HG02981 (cell line): Measurements from ENCODE around the gene ANK2.

Source experiments
- ATAC-seq: cut with Tn5 transposase; IDR thresholded peaks from one replicate; pipeline ENCODE4 v1.9.1; 2021; ENCODE audit warnings: mild to moderate bottlenecking, moderate library complexity; ENCODE audit not compliant: unreplicated experiment

The ANK2 gene

GRCh38 chr4:113273721-113274220, 224.3 kb downstream of the ANK2 start:
- ATAC-seq: no peak

DNA sequence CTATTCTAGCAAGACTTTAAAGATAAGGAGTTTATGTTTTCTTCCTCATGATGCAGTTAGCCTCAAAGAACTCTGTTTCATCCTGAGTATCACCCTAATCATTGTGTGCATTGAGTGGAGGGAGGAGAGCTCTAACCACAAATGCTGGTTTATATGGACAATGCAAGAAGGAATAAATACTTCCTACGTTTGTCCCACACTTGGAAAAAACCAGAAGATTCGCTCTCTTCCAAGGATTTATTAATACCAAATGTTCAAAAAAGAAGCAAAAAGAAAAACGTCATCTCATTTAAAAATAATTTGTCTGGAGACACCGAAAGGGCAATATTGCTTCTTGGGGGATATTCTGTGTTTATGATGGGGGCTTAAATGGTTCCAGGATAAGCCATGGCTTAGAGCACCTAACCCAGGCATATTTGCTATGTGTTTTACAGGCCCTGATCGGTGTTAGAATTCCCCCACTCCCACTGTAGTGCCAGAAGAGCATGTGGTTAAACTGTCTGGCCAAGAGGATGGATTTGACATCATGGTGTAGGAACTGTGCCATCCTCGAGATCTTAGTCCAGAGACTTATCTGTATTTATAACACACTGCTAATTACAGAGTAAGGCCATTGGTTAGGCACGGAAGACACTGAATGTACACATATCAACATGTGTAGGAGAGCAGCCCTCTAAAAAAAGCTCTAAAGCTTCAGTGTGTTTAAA, 227.2 kb downstream of the ANK2 start:
- no peak for ATAC-seq

DNA sequence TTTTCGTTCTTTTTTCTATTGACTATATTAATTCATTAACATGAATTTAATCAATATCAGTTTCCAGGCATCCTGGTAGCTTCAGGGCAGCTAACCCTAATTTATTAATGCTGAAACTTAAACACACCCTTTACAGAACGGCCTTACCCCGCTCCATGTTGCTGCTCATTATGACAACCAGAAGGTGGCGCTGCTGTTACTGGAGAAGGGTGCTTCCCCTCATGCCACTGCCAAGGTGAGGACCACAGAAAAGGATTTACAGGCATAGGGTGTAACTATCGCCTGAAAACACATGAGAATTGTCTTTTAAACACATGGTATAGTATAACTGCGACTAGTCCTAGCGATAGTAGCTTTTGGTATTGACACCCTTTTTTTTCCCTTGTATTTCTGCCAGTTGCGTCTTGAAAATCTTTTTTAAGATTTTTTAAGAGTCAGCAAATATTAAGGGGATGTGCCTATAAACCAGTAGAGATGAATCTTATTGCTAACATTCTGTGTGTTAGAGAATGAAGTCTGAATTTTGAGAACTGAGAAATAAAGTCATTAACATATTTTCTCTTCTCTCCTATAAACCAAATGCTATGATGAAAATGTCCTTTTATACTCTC, 229.0 kb downstream of the ANK2 start:
- peak; percentile 99 for ATAC-seq

DNA sequence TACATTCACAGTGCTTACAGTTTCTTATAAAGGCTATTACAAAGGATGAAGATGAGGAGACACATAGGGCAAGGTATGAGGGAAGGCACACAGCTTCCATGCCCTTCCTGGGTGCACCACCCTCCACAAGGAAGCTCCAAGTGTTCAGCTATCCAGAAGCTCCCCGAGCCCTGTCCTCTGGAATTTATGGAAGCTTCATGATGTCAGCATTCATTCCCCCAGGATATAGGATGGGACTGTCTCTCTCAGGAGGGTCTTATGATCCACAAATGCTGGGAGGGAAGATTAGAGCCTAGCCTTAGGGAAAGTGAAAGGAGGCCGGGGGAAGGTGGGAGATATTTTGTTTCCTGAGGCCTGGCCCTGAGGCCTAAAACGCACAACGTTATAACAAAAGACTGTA, 236.0 kb downstream of the ANK2 start:
- no peak for ATAC-seq

GRCh38 chr4:113288257-113288656, 238.8 kb downstream of the ANK2 start:
- ATAC-seq: no peak

DNA sequence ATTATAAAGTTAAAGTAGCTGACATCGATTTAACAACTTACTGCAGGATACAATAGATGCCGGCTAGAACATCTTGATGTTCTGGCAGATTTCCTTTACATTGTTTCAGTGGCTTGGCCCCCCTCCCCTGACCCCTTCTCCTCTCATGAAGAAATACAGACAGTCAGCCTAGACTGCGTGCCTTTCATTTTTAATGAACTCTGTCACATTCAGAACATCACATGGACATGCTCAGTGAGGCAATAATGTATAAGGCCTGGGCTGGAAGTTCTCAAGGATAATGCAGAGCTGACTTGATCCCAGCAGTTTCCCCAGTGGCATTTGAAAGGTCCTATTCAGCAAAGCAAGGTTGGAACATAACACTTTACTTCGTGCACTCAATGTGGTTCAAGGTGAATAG, 239.2 kb downstream of the ANK2 start:
- no peak for ATAC-seq

GRCh38 chr4:113289766-113290165, 240.3 kb downstream of the ANK2 start:
- no peak for ATAC-seq

- no peak for ATAC-seq
These were observed 241.2 kb downstream of the ANK2 start for GRCh38 chr4:113290666-113291065.

GRCh38 chr4:113292371-113293042, 243.1 kb downstream of the ANK2 start:
- no peak for ATAC-seq

GRCh38 chr4:113293043-113293560, 243.6 kb downstream of the ANK2 start:
- no peak for ATAC-seq

DNA sequence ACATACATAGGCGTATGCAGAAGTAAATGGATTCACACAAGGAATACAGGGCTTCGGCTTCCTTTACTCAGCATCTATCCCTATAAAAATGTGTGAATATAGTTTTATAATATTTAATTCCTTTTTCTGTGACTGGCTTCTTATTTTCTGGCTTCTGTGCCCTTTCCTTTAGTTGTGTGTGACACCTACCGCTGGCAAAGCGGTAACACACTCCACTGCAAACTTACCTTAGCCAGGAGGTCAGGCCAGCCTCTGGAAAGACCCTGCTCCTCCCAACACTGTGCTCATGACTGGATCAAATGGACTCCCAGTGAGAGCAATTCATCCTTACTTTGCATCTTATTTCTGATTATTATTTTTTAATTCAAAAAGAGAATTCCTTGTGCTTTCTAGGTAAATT, 244.2 kb downstream of the ANK2 start:
- ATAC-seq: no peak

- ATAC-seq: no peak
These were observed 245.5 kb downstream of the ANK2 start for GRCh38 chr4:113294908-113295307.

- ATAC-seq: no peak
These were observed 251.0 kb downstream of the ANK2 start for GRCh38 chr4:113300471-113300928.

- ATAC-seq: no peak
These were observed 252.6 kb downstream of the ANK2 start for GRCh38 chr4:113302051-113302450.

GRCh38 chr4:113303315-113303714, 253.9 kb downstream of the ANK2 start:
- no peak for ATAC-seq

DNA sequence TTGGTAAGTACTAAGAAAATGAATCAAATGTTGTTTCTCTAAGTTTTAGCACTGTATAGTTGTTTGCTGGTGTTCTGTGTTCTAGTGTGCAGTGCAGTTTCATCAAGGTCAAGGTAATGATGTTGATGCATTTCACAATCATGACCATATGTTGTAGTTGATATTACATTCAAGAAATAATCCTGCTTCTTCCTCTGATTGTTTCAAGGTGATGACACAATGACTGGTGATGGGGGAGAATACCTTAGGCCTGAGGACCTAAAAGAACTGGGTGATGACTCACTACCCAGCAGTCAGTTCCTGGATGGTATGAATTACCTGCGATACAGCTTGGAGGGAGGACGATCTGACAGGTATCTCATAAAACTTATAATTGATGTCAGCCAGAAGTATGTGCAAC, 261.6 kb downstream of the ANK2 start:
- ATAC-seq: no peak

DNA sequence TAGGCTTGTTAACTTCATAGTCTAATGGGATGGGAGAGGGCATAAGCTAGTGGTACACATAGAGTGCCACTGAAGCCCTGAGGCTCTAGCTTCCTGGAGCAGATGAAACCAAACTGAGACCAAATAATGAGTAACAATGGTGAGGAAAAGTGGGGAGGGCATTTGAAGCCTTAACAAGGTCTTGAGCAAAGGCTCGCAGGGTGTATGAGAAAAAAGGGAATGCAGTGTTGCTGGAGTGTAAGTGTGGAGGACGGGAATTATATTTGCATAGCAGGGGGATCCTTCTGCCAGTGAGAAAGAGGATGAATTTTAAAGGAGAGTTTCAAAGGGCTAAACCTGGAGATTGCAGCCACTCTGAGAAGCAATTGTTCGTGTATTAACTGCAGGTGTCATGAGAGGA, 263.1 kb downstream of the ANK2 start:
- no peak for ATAC-seq

DNA sequence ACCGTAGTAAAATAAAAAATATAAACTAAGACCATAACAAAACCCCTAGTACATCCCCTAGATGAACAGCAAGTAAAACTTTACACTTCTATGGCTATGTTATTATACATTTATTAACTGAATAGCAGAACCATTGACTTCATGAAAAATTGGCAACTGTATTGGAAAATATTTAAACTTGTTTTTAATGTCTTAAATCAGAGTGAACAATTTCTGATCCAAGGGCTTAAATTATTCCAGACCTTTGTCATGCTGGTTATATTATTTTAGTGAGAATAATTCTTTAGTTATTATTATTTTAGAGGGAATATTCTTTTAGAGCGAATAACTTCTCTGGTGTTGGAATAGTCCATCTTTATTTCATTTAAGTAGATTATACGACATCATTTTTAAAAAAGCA, 265.0 kb downstream of the ANK2 start:
- no peak for ATAC-seq

DNA sequence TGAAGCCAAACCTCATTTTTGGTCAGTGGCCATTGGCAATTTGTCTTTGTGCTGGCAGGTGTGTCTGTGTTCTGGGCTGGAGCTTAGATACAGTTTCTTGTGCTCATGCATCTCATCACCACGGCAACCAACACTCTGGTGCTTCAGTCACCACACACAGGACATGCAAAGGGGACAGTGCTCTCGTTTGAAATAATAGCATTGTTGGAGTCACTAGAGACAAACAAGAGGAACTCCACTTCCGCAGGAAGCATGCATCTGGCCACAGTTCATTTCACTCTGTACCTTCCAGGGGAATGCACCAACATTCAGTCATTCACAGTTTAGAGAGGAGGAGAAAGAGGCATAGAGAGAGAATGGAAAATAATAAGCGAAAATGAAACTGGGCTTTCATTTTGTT, 267.4 kb downstream of the ANK2 start:
- peak; percentile 97 for ATAC-seq

- no peak for ATAC-seq
These were observed 268.1 kb downstream of the ANK2 start for GRCh38 chr4:113317523-113317922.

DNA sequence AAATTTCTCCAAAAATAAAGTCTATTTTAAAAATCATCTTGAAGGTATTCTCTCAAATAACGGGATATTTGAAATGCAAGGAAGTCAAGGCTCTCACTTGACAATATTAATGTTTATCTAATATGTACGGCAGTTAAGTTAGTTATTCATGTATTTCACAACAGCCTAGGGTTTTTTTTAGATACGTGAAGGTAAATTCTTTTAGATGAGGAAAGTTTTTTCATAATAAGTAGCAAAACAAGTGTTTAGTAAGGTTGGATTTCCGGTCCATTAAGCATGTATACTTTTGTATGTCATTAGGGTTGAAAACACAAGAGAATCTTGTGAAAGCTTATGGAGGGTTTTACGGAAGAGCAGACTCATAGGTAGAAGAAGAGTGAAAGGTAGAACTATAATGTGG, 273.3 kb downstream of the ANK2 start:
- no peak for ATAC-seq
